Upper lobe of right lung (tissue), 1 donor: ENCODE results near the gene ANKRD34B. TPM values are rescaled to one million over a fixed set of nuclear protein-coding genes. Genes with fewer than 3 reads are reported as not detected.

ENCODE experiments used
- ATAC-seq: fragments of 200-7000 bp; cut with Tn5 transposase; one replicate; pipeline ENCODE4 v1.9.1; 2020; ENCODE audit warnings: mild to moderate bottlenecking, moderate library complexity
- DNase-seq: peaks from one replicate; pipeline ENCODE4 v3.0.0-alpha.2; 2020
- H3K27ac ChIP-seq: fragments of 200-600 bp; one replicate; pipeline ENCODE4 v1.8.0; 2022
- H3K27me3 ChIP-seq: fragments of 200-600 bp; one replicate; pipeline ENCODE4 v1.8.0; 2022; ENCODE audit warnings: mild to moderate bottlenecking
- H3K36me3 ChIP-seq: fragments of 200-600 bp; one replicate; pipeline ENCODE4 v1.8.0; 2022
- H3K4me1 ChIP-seq: fragments of 200-600 bp; one replicate; pipeline ENCODE4 v1.8.0; 2022
- H3K4me3 ChIP-seq: fragments of 200-600 bp; one replicate; pipeline ENCODE4 v1.8.0; 2022; ENCODE audit warnings: mild to moderate bottlenecking
- H3K9me3 ChIP-seq: fragments of 200-600 bp; one replicate; pipeline ENCODE4 v1.8.0; 2022
- CTCF ChIP-seq: fragments of 200-600 bp; IDR thresholded peaks from one replicate; pipeline ENCODE4 v1.8.0; 2022; ENCODE audit warnings: antibody characterized with exemption
- intact Hi-C: fragments of 100-400 bp; cut with DNase I; formaldehyde crosslinking; loops from one replicate; pipeline ENCODE4 v1.11.0; 2022
- total RNA-seq: library from RNA; stranded (reverse); fragmentation: NEBNext Ultra II Directional; extraction: Animal tissue kit (Norgen Biotek cat#: 25700); gene quantifications from one replicate; pipeline ENCODE4 v1.2.1, GENCODE V29; 2021
- donor health status: DM: no; HTN: yes; CAD: no; lungs with severe emphysema.

Gene ANKRD34B
- total RNA-seq, 1 donor from 2014 or later = 0.35 TPM

- Histone ChIP-seq H3K36me3 (no peaks in the 10 kb centered on the region), H3K4me3 (no peak overlapping the region), H3K27ac (no peak overlapping the region), H3K4me1 (no peaks in the 10 kb centered on the region), H3K9me3 (no peaks in the 10 kb centered on the region), H3K27me3 (peaks cover 51% of the 10 kb centered on the region)
- DNase-seq = no peak
- TF ChIP-seq CTCF = no peak
- no peak for ATAC-seq
- intact Hi-C loops = no loop called here
Observed at GRCh38 chr5:80568251-80568650, 1.8 kb downstream of the ANKRD34B start.

GRCh38 chr5:80566711-80567259 is 3.3 kb downstream of the ANKRD34B start:
- DNase-seq = no peak
- no peaks in the 10 kb centered on the region for H3K9me3 ChIP-seq
- no peak for TF ChIP-seq CTCF
- H3K27me3 ChIP-seq = peaks cover 40% of the 10 kb centered on the region
- H3K4me3 ChIP-seq = no peak overlapping the region
- intact Hi-C loops = no loop called here
- ATAC-seq = no peak
- H3K27ac ChIP-seq = no peak overlapping the region
- no peaks in the 10 kb centered on the region for H3K36me3 ChIP-seq
- no peaks in the 10 kb centered on the region for H3K4me1 ChIP-seq

- H3K27ac ChIP-seq = no peak overlapping the region
- intact Hi-C loops = no loop called here
- no peak for TF ChIP-seq CTCF
- no peaks in the 10 kb centered on the region for H3K9me3 ChIP-seq
- H3K27me3 ChIP-seq = peaks cover 26% of the 10 kb centered on the region
- no peaks in the 10 kb centered on the region for H3K4me1 ChIP-seq
- no peak for DNase-seq
- ATAC-seq = no peak
- no peak overlapping the region for H3K4me3 ChIP-seq
- no peaks in the 10 kb centered on the region for H3K36me3 ChIP-seq
Observed at GRCh38 chr5:80565330-80565729, 4.8 kb downstream of the ANKRD34B start.

GRCh38 chr5:80559244-80559643 is 10.8 kb downstream of the ANKRD34B start:
- DNase-seq = no peak
- no peak for ATAC-seq
- no peaks in the 10 kb centered on the region for H3K9me3 ChIP-seq
- intact Hi-C loops = no loop called here
- TF ChIP-seq CTCF = no peak
- H3K4me1 ChIP-seq = no peaks in the 10 kb centered on the region
- H3K36me3 ChIP-seq = no peaks in the 10 kb centered on the region
- peaks cover 13% of the 10 kb centered on the region for H3K27me3 ChIP-seq
- no peak overlapping the region for H3K4me3 ChIP-seq
- H3K27ac ChIP-seq = no peak overlapping the region

GRCh38 chr5:80555099-80555498 is 15.0 kb downstream of the ANKRD34B start:
- no peaks in the 10 kb centered on the region for H3K36me3 ChIP-seq
- no peak overlapping the region for H3K27ac ChIP-seq
- no peaks in the 10 kb centered on the region for H3K4me1 ChIP-seq
- intact Hi-C loops = no loop called here
- H3K27me3 ChIP-seq = peaks cover 11% of the 10 kb centered on the region
- H3K9me3 ChIP-seq = no peaks in the 10 kb centered on the region
- ATAC-seq = no peak
- no peak overlapping the region for H3K4me3 ChIP-seq
- no peak for DNase-seq
- no peak for TF ChIP-seq CTCF

GRCh38 chr5:80554646-80555045 is 15.4 kb downstream of the ANKRD34B start:
- Histone ChIP-seq H3K27ac (no peak overlapping the region), H3K36me3 (no peaks in the 10 kb centered on the region), H3K4me1 (no peaks in the 10 kb centered on the region), H3K4me3 (no peak overlapping the region), H3K9me3 (no peaks in the 10 kb centered on the region), H3K27me3 (peaks cover 6% of the 10 kb centered on the region)
- intact Hi-C loops = no loop called here
- TF ChIP-seq CTCF = no peak
- no peak for ATAC-seq
- DNase-seq = no peak
